ENCODE results near the gene NATD1.

The NATD1 gene

GRCh38 chr17:21272881-21273792, 19.9 kb upstream of the NATD1 start:
- H2BK120ac ChIP-seq (ENCODE audit: low read depth, low read length), result no peak overlapping the region
- H3K9ac ChIP-seq (ENCODE audit: low read length), result no peak overlapping the region
- H4K5ac ChIP-seq (ENCODE audit: low read length), result no peak overlapping the region
- H3K4me3 ChIP-seq (ENCODE audit: low read length), result no peak overlapping the region
- no CpG with 5 or more reads among the region's 14 CpGs for WGBS (ENCODE audit: extremely low coverage, insufficient coverage, low lambda C conversion rate)
- H3K27me3 ChIP-seq (ENCODE audit: insufficient read depth, low read length, poor library complexity), result peaks cover 2% of the 10 kb centered on the region
- H3K36me3 ChIP-seq (ENCODE audit: control insufficient read depth, insufficient read depth, low read length), result no peaks in the 10 kb centered on the region
- peaks cover 2% of the 10 kb centered on the region for H3K4me1 ChIP-seq (ENCODE audit: control insufficient read depth, low read depth, low read length)
- H2AK5ac ChIP-seq (ENCODE audit: low read length), result no peak overlapping the region
- H3K56ac ChIP-seq (ENCODE audit: low read length), result no peak overlapping the region
- no peaks in the 10 kb centered on the region for H3K79me1 ChIP-seq (ENCODE audit: low read length)
- no peak for DNase-seq
- no peak overlapping the region for H3K18ac ChIP-seq (ENCODE audit: low read length)
- no peak overlapping the region for H3K23ac ChIP-seq (ENCODE audit: low read length)
- H3K27ac ChIP-seq (ENCODE audit: low read depth, low read length), result no peak overlapping the region
- H3K79me2 ChIP-seq (ENCODE audit: control insufficient read depth, insufficient read depth, low read length), result no peaks in the 10 kb centered on the region
- no peak overlapping the region for H4K8ac ChIP-seq (ENCODE audit: low read depth, low read length)
- H2BK5ac ChIP-seq (ENCODE audit: low read length), result no peak overlapping the region
- no peak overlapping the region for H3K4me2 ChIP-seq (ENCODE audit: low read length)
- no peak overlapping the region for H3K4ac ChIP-seq (ENCODE audit: low read depth, low read length)
- H2BK15ac ChIP-seq (replicated peaks; ENCODE audit: low read depth), result no peak overlapping the region

GRCh38 chr17:21272250-21272649, 19.0 kb upstream of the NATD1 start:
- H3K4me1 ChIP-seq (ENCODE audit: control insufficient read depth, low read depth, low read length), result peaks cover 2% of the 10 kb centered on the region
- no peaks in the 10 kb centered on the region for H3K36me3 ChIP-seq (ENCODE audit: control insufficient read depth, insufficient read depth, low read length)
- H3K9ac ChIP-seq (ENCODE audit: low read length), result no peak overlapping the region
- DNase-seq, result no peak
- H3K27me3 ChIP-seq (ENCODE audit: insufficient read depth, low read length, poor library complexity), result peaks cover 2% of the 10 kb centered on the region
- H4K8ac ChIP-seq (ENCODE audit: low read depth, low read length), result no peak overlapping the region
- no peak overlapping the region for H2BK15ac ChIP-seq (replicated peaks; ENCODE audit: low read depth)
- no peak overlapping the region for H4K5ac ChIP-seq (ENCODE audit: low read length)
- H3K4me3 ChIP-seq (ENCODE audit: low read length), result no peak overlapping the region
- H3K23ac ChIP-seq (ENCODE audit: low read length), result no peak overlapping the region
- H3K79me2 ChIP-seq (ENCODE audit: control insufficient read depth, insufficient read depth, low read length), result no peaks in the 10 kb centered on the region
- H2AK5ac ChIP-seq (ENCODE audit: low read length), result no peak overlapping the region
- H3K79me1 ChIP-seq (ENCODE audit: low read length), result no peaks in the 10 kb centered on the region
- no peak overlapping the region for H3K27ac ChIP-seq (ENCODE audit: low read depth, low read length)
- no peak overlapping the region for H3K4ac ChIP-seq (ENCODE audit: low read depth, low read length)
- H2BK120ac ChIP-seq (ENCODE audit: low read depth, low read length), result no peak overlapping the region
- no CpG with 5 or more reads among the region's 3 CpGs for WGBS (ENCODE audit: extremely low coverage, insufficient coverage, low lambda C conversion rate)
- H3K18ac ChIP-seq (ENCODE audit: low read length), result no peak overlapping the region
- no peak overlapping the region for H3K4me2 ChIP-seq (ENCODE audit: low read length)
- no peak overlapping the region for H3K56ac ChIP-seq (ENCODE audit: low read length)
- H2BK5ac ChIP-seq (ENCODE audit: low read length), result no peak overlapping the region

GRCh38 chr17:21271454-21272183, 18.4 kb upstream of the NATD1 start:
- Histone ChIP-seq H4K5ac (ENCODE audit: low read length) (no peak overlapping the region), H3K36me3 (ENCODE audit: control insufficient read depth, insufficient read depth, low read length) (no peaks in the 10 kb centered on the region), H3K4me1 (ENCODE audit: control insufficient read depth, low read depth, low read length) (peaks cover 2% of the 10 kb centered on the region), H3K4ac (ENCODE audit: low read depth, low read length) (no peak overlapping the region), H2BK120ac (ENCODE audit: low read depth, low read length) (no peak overlapping the region), H2BK5ac (ENCODE audit: low read length) (no peak overlapping the region), H3K18ac (ENCODE audit: low read length) (no peak overlapping the region), H3K27ac (ENCODE audit: low read depth, low read length) (no peak overlapping the region), H3K79me2 (ENCODE audit: control insufficient read depth, insufficient read depth, low read length) (no peaks in the 10 kb centered on the region), H3K79me1 (ENCODE audit: low read length) (no peaks in the 10 kb centered on the region), H2AK5ac (ENCODE audit: low read length) (no peak overlapping the region), H3K4me2 (ENCODE audit: low read length) (no peak overlapping the region), H3K56ac (ENCODE audit: low read length) (no peak overlapping the region), H3K4me3 (ENCODE audit: low read length) (no peak overlapping the region), H3K23ac (ENCODE audit: low read length) (no peak overlapping the region), H2BK15ac (replicated peaks; ENCODE audit: low read depth) (no peak overlapping the region), H3K9ac (ENCODE audit: low read length) (no peak overlapping the region), H4K8ac (ENCODE audit: low read depth, low read length) (no peak overlapping the region), H3K27me3 (ENCODE audit: insufficient read depth, low read length, poor library complexity) (peaks cover 2% of the 10 kb centered on the region)
- no CpG with 5 or more reads among the region's 10 CpGs for WGBS (ENCODE audit: extremely low coverage, insufficient coverage, low lambda C conversion rate)
- no peak for DNase-seq

GRCh38 chr17:21269394-21269793, 16.2 kb upstream of the NATD1 start:
- H2AK5ac ChIP-seq (ENCODE audit: low read length), result no peak overlapping the region
- H3K9ac ChIP-seq (ENCODE audit: low read length), result no peak overlapping the region
- no peaks in the 10 kb centered on the region for H3K4me1 ChIP-seq (ENCODE audit: control insufficient read depth, low read depth, low read length)
- DNase-seq, result no peak
- no peak overlapping the region for H3K23ac ChIP-seq (ENCODE audit: low read length)
- no peak overlapping the region for H4K8ac ChIP-seq (ENCODE audit: low read depth, low read length)
- no peaks in the 10 kb centered on the region for H3K36me3 ChIP-seq (ENCODE audit: control insufficient read depth, insufficient read depth, low read length)
- no peak overlapping the region for H3K4ac ChIP-seq (ENCODE audit: low read depth, low read length)
- H3K27me3 ChIP-seq (ENCODE audit: insufficient read depth, low read length, poor library complexity), result no peaks in the 10 kb centered on the region
- H2BK15ac ChIP-seq (replicated peaks; ENCODE audit: low read depth), result no peak overlapping the region
- no peak overlapping the region for H3K4me3 ChIP-seq (ENCODE audit: low read length)
- H3K4me2 ChIP-seq (ENCODE audit: low read length), result no peak overlapping the region
- H3K56ac ChIP-seq (ENCODE audit: low read length), result no peak overlapping the region
- no peak overlapping the region for H4K5ac ChIP-seq (ENCODE audit: low read length)
- no peak overlapping the region for H3K27ac ChIP-seq (ENCODE audit: low read depth, low read length)
- no peak overlapping the region for H2BK120ac ChIP-seq (ENCODE audit: low read depth, low read length)
- H3K79me1 ChIP-seq (ENCODE audit: low read length), result no peaks in the 10 kb centered on the region
- no peak overlapping the region for H3K18ac ChIP-seq (ENCODE audit: low read length)
- no peak overlapping the region for H2BK5ac ChIP-seq (ENCODE audit: low read length)
- no CpG with 5 or more reads among the region's 8 CpGs for WGBS (ENCODE audit: extremely low coverage, insufficient coverage, low lambda C conversion rate)
- H3K79me2 ChIP-seq (ENCODE audit: control insufficient read depth, insufficient read depth, low read length), result no peaks in the 10 kb centered on the region

- Histone ChIP-seq H3K79me2 (ENCODE audit: control insufficient read depth, insufficient read depth, low read length) (no peaks in the 10 kb centered on the region), H2BK120ac (ENCODE audit: low read depth, low read length) (no peak overlapping the region), H3K4me1 (ENCODE audit: control insufficient read depth, low read depth, low read length) (no peaks in the 10 kb centered on the region), H3K56ac (ENCODE audit: low read length) (no peak overlapping the region), H3K27ac (ENCODE audit: low read depth, low read length) (no peak overlapping the region), H2BK5ac (ENCODE audit: low read length) (no peak overlapping the region), H4K5ac (ENCODE audit: low read length) (no peak overlapping the region), H3K36me3 (ENCODE audit: control insufficient read depth, insufficient read depth, low read length) (no peaks in the 10 kb centered on the region), H2AK5ac (ENCODE audit: low read length) (no peak overlapping the region), H4K8ac (ENCODE audit: low read depth, low read length) (no peak overlapping the region), H3K23ac (ENCODE audit: low read length) (no peak overlapping the region), H3K4me2 (ENCODE audit: low read length) (no peak overlapping the region), H3K4me3 (ENCODE audit: low read length) (no peak overlapping the region), H3K4ac (ENCODE audit: low read depth, low read length) (no peak overlapping the region), H3K79me1 (ENCODE audit: low read length) (no peaks in the 10 kb centered on the region), H3K9ac (ENCODE audit: low read length) (no peak overlapping the region), H3K18ac (ENCODE audit: low read length) (no peak overlapping the region), H2BK15ac (replicated peaks; ENCODE audit: low read depth) (no peak overlapping the region), H3K27me3 (ENCODE audit: insufficient read depth, low read length, poor library complexity) (no peaks in the 10 kb centered on the region)
- no CpG with 5 or more reads among the region's 7 CpGs for WGBS (ENCODE audit: extremely low coverage, insufficient coverage, low lambda C conversion rate)
- DNase-seq, result no peak
Measured at GRCh38 chr17:21268596-21269188, 15.5 kb upstream of the NATD1 start.

All from mesendoderm (in vitro differentiated cells).